Neutrophil (primary cell): ENCODE data around the gene TOX2.

Source experiments
- H3K27ac ChIP-seq: fragments of 200-600 bp; sonication (generic); 2 replicates; pipeline ENCODE4 v1.5.1; 2016; ENCODE audit warnings: mild to moderate bottlenecking, moderate library complexity
- H3K27me3 ChIP-seq: fragments of 200-600 bp; sonication (generic); 2 replicates; pipeline ENCODE4 v1.6.0; 2016; ENCODE audit warnings: mild to moderate bottlenecking
- H3K36me3 ChIP-seq: fragments of 200-600 bp; sonication (generic); 2 replicates; pipeline ENCODE4 v1.5.1; 2017
- H3K4me1 ChIP-seq, 2 experiments: fragments of 200-600 bp in 1 of 2; sonication (generic) in 1 of 2; 1 replicate in 1 of 2; 2 replicates in 1 of 2; pipeline versions ENCODE4 v1.5.1 to v1.6.1; 2013 to 2016; ENCODE audit warnings: low read depth in 1 of 2, low read length in 1 of 2, mild to moderate bottlenecking in 1 of 2, moderate library complexity in 1 of 2; ENCODE audit not compliant: control insufficient read depth in 1 of 2, insufficient read depth in 1 of 2
- H3K4me3 ChIP-seq, 2 experiments: fragments of 200-600 bp in 1 of 2; sonication (generic) in 1 of 2; 1 replicate in 1 of 2; 2 replicates in 1 of 2; pipeline ENCODE4 v1.5.1; 2013 to 2016; ENCODE audit warnings: low read depth in 1 of 2, low read length in 1 of 2, mild to moderate bottlenecking in 1 of 2, moderate library complexity in 1 of 2
- H3K9me3 ChIP-seq: fragments of 200-600 bp; sonication (generic); 2 replicates; pipeline ENCODE4 v1.5.1; 2016
- TF ChIP-seq, protein P1 (sequence below): fragments of 200-600 bp; sonication (generic); IDR thresholded peaks from 2 replicates; pipeline ENCODE4 v1.5.1; 2016; ENCODE audit warnings: antibody characterized with exemption

The TOX2 gene

DNA sequence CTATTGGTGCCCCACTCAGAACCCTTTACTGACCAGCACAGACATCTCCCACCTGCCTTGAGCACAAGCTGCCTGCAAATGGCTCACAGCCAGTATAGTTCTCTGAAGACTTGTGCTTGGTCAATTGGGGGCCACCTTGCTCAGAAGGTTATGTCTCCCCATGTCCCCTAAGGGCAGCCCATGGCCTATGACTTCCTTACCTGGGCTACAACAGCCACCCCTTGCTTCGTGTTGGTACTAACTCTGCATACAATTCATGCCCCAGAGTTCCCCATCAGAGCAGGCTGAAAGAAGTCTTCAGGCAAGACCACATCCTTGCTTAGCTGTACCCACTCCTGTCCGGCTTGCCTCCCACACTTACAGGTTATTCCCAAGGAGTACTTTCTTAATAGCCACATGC, 57.4 kb downstream of the TOX2 start:
- peaks cover 29% of the 10 kb centered on the region for H3K27me3 ChIP-seq
- H3K36me3 ChIP-seq, result no peaks in the 10 kb centered on the region
- H3K9me3 ChIP-seq, result no peaks in the 10 kb centered on the region
- H3K4me3 ChIP-seq, result no peak overlapping the region
- H3K27ac ChIP-seq, result no peak overlapping the region
- TF ChIP-seq, protein P1, sequence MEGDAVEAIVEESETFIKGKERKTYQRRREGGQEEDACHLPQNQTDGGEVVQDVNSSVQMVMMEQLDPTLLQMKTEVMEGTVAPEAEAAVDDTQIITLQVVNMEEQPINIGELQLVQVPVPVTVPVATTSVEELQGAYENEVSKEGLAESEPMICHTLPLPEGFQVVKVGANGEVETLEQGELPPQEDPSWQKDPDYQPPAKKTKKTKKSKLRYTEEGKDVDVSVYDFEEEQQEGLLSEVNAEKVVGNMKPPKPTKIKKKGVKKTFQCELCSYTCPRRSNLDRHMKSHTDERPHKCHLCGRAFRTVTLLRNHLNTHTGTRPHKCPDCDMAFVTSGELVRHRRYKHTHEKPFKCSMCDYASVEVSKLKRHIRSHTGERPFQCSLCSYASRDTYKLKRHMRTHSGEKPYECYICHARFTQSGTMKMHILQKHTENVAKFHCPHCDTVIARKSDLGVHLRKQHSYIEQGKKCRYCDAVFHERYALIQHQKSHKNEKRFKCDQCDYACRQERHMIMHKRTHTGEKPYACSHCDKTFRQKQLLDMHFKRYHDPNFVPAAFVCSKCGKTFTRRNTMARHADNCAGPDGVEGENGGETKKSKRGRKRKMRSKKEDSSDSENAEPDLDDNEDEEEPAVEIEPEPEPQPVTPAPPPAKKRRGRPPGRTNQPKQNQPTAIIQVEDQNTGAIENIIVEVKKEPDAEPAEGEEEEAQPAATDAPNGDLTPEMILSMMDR, result no peak
- H3K4me1 ChIP-seq, result peaks cover 8 to 12% of the 10 kb centered on the region in 2 experiments

DNA sequence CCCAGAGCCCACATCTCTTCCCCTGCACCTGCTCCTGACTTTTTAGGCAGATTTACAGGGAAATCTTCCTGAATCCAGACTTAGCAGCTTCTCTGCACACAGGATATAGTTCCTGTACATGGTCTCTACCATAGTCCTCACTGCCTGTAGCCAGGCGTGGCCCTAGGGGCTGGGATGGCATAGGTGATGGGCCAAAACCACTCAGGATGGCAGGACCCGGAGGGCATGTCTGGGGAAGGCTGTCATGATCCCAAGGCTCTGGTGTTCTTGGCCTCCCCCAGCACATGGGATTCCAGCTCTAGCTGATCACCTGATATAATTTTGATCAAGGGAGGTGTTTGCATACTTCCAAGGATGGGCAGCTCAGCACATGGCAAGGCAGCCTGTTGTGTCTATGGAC, 58.0 kb downstream of the TOX2 start:
- H3K4me3 ChIP-seq, result no peak overlapping the region
- H3K27me3 ChIP-seq, result peaks cover 29% of the 10 kb centered on the region
- H3K9me3 ChIP-seq, result no peaks in the 10 kb centered on the region
- TF ChIP-seq, protein P1, result no peak
- peaks cover 8 to 14% of the 10 kb centered on the region in 2 experiments for H3K4me1 ChIP-seq
- no peaks in the 10 kb centered on the region for H3K36me3 ChIP-seq
- no peak overlapping the region for H3K27ac ChIP-seq

DNA sequence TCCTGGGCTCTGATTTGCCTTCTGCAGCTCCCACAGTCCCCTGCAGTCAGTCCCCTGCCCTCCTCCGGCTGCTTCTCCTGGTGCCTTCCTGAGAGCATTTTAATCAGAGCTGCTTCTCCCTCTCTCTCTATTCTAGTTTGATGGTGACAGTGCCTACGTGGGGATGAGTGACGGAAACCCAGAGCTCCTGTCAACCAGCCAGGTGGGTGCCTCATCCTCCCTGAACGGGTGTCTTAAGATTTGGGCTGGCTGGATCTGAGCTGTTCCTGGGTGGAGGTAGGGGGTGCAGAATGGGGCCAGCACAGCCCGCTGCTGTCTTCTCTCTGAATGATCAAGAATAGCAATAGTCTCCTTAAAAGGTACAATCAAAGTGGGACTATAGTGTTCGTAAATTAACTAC, 58.6 kb downstream of the TOX2 start:
- Histone ChIP-seq H3K4me3 (no peak overlapping the region), H3K9me3 (no peaks in the 10 kb centered on the region), H3K36me3 (no peaks in the 10 kb centered on the region), H3K4me1 (peaks cover 8 to 14% of the 10 kb centered on the region in 2 experiments), H3K27ac (no peak overlapping the region), H3K27me3 (peaks cover 31% of the 10 kb centered on the region)
- TF ChIP-seq, protein P1, result no peak

DNA sequence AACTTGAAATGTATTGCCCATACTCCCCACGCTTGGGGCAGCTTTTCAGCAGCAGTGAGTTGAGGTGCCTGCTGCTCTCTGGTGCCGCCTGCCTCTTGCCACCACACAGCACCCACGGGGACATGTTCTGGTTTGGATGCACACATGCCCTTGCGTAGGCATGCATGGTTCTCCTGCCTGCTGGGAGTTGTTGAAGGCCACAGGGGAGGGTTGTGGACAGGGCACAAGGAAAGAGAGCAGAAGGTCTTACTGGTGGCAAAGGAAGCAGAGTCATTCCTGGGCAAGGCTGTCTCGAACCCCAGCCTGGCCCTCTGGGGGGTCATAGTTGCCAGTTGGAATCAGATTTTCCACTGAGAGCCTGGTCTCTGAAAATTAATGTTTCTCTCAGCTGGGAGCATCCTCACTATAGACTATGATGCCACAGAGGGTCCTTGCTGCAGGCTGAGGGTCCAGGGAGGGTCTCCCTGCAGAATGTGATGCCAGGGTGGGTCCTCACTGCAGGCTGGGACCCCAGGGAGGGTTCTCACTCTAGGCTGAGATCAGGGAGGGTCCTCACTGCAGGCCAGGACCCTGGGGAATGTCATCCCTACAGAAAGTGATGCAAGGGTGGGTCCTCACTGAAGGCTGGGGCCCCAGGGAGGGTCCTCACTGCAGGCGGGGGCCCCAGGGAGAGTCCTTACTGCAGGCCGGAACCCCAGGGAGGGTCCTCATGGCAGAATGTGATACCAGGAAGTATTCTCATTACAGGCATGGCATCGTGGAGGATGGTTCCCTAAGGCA, 59.2 kb downstream of the TOX2 start:
- Histone ChIP-seq H3K36me3 (no peaks in the 10 kb centered on the region), H3K27ac (no peak overlapping the region), H3K27me3 (peaks cover 32% of the 10 kb centered on the region), H3K9me3 (no peaks in the 10 kb centered on the region), H3K4me1 (peaks cover 8 to 14% of the 10 kb centered on the region in 2 experiments), H3K4me3 (no peak overlapping the region)
- TF ChIP-seq, protein P1, result no peak

DNA sequence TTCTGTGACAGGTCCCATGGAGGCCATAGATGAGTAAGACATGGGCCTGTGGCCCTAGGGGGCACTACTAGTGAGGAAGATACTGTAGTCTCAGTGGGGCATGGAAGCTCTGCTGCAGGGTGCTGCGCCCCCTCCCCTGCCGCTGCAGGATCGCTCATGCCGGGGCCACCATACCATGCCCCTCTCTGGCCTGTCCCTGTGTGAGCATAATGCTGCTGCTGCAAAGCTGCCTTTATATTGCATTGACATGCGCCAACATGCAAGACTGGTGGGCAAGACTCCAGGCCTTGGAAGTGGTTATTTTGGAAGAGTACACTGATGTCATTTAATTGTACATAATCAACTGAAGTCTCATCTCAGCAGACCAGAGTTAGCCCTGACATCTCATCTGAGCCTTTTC, 60.0 kb downstream of the TOX2 start:
- Histone ChIP-seq H3K27ac (no peak overlapping the region), H3K4me3 (no peak overlapping the region), H3K36me3 (no peaks in the 10 kb centered on the region), H3K4me1 (peaks cover 8 to 14% of the 10 kb centered on the region in 2 experiments), H3K27me3 (peaks cover 35% of the 10 kb centered on the region), H3K9me3 (no peaks in the 10 kb centered on the region)
- TF ChIP-seq, protein P1, result no peak
